Fibroblast of skin of right biceps (primary cell): ENCODE data around the gene GNA15.

Experiments
- DNase-seq: peaks from one replicate; pipeline ENCODE4 v3.0.0-alpha.2; 2013

Gene GNA15

DNA sequence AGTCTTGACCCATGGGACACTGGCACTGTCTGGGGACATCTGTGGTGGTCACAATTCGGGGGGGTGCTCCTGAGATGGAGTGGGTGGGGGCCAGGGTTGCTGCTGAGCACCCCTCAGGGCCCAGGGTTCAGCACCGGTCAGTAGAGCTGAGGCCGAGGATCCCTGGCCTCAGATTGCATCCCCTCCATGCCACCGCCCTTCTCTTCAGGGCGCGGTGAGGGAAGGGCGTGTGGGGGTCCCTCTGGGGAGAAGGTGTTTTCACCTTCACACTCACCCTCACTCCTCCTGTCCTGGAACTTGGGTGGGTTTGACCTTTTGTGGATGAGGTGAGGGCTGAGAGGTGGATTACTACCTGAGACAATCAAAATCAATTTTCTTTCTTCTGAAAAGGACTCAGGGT lies 28.2 kb upstream of the GNA15 start:
- DNase-seq = no peak

DNA sequence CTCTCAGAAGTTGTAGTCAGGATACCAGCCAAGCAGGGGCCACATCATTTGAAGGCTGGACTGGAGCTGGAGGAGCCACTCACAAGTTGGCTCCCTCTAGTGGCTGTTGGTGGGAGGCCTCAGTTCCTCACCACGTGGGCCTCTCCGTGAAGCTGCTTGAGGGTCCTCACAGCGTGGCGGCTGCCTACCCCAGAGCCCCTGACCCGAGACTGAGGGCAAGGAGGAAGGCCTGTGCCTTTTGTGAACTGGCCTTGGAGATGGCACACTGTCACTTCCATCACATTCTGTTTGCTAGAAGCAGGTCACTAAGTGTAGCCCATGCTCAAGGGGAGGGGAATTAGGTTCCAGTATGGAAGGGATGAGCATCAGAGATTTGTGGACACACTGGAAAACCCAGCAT lies 27.1 kb upstream of the GNA15 start:
- DNase-seq = peak; percentile 50

DNA sequence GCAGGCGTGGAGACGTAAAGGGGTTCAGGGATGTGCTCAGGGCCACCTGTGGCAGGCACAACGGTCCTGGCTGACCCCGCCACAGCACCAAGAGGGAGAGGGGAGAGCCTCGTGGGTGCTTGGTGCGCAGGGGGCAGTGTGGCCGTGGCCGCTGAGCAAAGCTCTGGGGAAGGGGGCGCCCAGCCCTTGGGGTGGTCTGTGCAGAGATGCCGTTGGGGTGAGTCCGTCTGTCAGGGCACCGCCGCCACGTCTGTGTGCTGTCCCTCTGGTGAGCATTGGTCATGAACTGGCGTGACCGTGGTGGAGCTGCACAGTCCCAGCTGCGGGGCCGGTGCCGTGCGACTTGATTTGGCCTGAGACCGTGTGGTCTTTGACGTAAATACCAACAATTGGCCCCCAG lies 26.3 kb upstream of the GNA15 start:
- DNase-seq = no peak

DNA sequence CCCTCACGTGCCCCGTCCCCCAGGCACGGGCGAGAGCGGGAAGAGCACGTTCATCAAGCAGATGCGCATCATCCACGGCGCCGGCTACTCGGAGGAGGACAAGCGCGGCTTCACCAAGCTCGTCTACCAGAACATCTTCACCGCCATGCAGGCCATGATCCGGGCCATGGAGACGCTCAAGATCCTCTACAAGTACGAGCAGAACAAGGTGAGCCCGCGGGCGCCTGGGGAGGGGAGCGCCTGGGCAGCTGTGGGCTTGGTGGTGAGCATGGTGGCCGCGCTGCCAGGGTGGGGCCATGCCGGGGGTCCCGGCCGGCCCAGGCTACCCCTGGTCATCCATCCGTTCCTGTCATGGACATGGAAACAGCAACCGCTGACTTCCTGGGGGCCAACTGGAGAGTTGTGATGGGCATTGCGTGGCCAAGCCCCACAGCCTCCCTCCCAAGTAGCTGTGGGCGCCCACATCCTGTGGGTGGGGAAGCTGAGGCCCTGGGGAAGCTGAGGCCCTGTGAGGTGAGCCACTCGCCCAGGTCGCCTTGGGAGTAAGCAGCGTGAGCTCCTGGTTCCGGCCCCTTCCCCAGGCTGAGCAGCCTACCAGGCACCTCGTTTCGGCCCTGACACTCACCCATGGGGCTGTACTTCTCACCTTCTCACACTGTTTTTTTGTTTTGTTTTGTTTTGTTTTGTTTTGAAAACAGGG lies 25.6 kb upstream of the GNA15 start:
- DNase-seq = no peak

DNA sequence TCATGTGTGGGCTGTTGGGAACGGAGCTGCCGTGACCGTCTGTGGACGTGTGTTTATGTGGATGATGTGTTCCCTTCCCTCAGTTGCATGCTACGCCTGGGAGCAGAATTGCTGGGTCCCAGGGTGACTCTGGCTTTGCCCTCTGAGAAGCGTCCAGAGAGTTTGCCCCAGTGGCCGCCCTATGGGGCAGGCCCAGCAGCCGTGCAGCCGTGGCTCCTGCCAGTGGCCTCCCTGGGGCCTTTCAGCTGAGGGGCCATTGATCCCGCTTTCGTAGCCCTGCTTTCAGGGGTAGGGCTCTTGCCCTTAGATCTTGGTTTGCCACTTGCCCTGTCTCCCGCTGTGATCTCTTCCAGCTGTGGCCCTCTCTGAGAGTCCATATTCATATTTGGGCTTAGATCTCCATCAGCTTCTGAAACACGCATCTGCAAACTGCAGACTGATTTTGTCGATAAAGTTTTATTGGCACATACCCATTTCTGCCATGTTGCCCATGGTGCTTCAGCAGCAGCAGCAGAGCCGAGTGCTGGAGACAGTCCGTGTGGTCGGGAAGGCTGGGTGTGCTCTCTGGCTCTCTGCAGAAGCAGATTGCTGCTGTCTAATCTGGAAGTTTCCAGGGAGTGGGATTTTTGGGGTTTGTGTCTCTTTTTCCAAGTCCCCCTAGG lies 24.1 kb upstream of the GNA15 start:
- no peak for DNase-seq

DNA sequence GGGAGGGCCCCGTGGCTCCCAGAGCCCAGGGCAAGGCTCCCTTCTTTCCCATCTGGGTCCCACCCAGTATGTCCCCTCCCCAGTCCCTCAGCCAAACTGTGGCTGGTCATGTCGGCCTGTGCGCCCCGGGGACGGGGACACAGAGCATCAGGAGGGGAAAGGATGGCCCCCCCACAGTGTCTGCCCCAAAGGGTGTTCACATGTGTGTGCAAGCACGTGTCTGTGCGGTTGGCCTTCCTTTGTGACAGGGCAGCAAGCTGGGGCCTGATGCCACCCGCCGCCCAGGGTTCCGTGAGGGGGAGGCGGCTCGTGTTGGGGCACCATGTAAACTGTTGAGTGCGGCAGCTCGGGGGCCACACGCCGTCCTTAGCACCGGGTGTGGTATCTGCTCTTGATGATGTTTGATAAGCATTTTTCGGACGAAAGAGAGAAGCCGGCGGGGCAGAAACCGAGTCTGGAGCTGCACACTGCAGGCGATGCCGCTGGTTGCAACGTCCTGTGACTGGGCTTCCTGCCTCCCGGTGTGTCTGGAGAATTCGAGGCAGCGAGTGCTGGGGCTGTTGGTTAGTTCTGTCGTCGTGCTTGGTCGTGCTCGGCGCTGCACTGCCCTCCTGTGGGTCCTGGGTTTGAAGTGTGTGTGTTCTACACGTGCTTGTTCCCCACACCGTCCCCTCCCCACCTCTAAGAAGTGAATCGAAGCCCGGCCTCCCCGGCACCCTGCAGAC lies 23.3 kb upstream of the GNA15 start:
- no peak for DNase-seq

DNA sequence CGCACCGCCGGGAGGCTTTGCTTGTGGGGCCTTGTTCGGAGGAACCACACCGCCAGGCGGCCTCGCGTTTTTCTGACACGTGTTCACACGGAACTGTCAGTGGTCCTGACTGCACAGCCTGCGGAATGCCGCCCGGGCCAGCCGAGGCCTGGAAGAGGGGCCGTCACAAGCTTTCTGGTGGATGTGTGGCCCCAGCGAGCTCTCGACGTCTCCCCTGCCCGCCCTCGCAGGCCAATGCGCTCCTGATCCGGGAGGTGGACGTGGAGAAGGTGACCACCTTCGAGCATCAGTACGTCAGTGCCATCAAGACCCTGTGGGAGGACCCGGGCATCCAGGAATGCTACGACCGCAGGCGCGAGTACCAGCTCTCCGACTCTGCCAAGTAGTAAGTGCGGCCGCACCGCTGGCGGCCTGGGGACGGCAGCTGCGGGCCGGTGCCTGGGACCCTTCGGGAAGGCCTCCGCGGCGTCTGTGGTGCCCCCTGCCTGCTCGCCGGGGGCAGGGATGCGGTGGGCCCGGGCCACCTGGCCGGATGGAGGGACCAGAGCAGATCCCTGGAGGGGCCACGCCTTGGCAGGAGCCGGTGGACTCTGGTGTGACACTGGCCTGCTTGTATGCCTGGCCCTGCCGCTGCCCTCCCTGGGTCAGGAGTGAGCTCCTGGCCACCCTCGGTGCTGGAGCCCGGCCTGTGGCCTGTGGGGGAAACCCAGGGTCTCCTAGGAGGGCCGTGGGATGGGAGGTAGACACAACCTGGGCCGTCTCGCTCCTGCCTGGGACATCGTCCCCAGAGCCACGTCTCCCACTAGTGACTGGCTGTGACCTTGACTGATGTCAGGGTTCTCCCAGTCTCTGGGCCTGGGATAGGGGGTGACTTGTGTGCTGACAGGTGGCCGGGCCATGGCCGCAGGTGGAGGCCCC lies 22.5 kb upstream of the GNA15 start:
- DNase-seq = no peak

DNA sequence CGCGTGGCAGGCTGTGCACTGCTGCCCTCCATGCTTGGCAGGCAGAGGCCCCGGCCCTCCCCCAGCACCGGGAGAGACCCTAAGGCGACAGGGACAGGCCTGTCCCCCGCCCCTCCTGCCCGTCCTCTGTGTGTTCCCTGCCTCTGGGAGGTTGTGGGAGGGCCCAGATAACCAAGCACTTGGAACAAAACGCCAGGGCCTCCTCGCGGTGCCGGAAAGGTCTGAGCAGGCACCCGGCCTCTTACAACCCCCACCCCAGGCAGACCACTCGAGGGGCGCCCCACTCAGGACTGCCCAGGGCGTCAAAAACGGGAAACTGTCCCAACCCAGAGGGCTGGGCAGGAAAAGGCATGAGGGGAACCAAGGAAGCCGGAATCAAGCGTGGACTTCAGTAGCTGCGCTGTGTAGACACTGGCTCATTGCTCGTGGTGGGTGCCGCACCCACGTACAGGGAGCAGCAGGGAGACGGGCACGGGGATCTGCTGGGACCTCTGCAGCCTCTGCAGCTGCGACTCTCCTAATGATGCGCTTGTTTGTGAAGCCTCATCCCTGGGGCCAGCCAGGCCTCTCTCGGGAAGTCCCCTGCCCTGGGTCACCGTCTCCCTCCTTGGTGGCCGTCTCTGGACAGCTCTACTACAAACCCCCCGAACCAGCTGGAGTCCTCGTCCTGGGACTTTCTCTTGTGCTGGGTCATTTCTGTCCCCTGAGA lies 21.7 kb upstream of the GNA15 start:
- DNase-seq = no peak

DNA sequence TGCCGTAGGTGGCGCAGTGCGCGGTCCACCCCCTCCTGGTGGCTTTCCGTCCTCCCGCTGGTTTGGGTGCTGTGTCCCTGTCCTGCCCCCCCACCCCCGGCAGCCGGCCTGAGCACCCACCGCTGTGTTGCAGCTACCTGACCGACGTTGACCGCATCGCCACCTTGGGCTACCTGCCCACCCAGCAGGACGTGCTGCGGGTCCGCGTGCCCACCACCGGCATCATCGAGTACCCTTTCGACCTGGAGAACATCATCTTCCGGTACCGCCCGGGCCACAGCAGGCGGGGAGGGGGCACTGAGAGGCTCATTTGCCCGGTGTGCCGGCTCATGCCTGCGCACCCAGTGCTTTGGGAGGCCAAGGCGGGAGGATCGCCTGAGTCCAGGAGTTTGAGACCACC lies 21.0 kb upstream of the GNA15 start:
- DNase-seq = no peak

DNA sequence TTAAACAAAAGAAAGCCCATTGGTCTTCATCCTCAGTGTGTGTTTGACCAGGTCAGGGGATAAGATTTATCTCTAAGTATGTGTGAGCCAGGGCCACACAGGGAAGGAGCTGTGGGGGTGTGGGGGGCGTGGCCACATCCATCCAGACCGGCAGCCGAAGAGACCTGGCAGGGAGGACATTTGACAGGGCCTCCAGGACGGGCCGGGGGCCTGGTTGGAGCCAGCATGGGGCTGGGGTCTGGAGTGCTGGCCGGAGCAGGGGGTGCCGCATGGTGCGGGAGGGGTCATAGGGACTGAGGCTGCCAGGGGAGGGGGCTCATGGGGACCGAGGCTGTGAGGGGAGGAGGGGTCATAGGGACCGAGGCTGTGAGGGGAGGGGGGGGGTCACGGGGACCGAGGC lies 20.4 kb upstream of the GNA15 start:
- no peak for DNase-seq

DNA sequence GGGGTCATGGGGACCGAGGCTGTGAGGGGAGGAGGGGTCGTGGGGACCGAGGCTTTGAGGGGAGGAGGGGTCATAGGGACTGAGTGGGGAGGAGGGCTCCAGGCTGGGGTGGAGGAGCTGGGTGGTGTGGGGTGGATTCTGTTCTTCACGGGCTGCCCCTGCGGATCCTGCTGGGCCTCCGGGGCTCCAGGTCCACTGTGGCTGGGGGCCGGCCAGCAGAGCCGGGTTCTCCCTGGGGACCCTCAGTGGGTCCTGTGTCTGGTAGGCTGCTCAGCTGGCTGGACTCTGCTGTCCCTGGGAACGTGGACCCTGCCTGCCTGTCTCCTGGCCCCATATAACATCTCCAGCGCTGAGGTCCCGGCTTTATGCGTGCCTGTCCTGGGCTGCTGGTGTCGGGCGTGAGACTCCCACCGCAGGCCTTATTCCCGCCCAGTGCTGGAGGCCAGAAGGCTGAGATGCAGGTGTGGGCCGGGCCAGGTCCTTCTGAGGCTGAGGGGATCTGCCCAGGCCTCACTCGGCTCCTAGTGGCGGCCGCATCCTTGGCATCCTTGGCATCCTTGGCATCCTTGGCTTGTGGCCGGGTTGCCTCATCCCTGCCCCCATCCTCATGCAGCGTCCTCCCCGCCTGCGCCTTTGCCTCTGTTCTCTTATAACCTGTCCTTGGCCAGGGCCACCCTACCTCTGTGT lies 19.8 kb upstream of the GNA15 start:
- DNase-seq = no peak

DNA sequence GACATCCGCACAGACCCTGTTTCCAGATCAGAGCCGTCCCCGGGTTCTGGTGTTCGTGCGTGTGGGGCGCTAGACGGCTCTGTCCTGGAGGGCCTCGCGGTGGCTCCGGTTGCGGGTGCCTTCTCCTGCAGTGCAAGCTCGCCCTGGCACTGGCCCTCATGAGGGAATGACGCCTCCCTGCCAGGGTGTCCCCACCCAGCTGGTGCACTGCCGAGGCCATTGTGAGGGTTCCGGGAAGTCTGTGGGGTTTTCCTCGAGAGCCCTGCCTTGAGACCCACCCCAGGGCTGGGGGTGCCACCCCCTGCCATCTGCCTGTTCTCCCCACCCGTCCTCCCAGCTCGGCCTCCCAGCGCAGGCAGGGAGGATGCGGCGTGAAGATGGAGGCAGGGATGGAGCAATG lies 19.2 kb upstream of the GNA15 start:
- no peak for DNase-seq

DNA sequence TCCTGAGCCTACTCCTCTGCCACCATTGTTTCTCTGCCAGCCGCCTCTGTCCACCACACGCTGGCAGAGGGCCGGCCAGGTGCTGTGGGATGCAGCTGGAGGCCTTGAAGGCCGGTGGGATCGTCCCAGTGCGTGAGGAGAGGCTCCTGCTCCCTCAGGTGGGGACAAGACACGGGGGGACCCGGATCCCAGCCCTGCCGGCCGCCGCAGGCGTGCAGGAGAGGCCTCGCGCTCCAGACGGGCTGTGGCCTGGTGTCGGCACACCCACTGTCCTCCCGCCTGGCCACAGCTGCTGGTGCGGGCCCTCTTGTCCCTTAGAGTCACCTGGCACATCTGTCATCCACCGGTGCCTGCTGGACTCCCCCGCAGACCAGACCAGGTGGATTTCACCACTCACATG lies 18.1 kb upstream of the GNA15 start:
- DNase-seq = no peak

DNA sequence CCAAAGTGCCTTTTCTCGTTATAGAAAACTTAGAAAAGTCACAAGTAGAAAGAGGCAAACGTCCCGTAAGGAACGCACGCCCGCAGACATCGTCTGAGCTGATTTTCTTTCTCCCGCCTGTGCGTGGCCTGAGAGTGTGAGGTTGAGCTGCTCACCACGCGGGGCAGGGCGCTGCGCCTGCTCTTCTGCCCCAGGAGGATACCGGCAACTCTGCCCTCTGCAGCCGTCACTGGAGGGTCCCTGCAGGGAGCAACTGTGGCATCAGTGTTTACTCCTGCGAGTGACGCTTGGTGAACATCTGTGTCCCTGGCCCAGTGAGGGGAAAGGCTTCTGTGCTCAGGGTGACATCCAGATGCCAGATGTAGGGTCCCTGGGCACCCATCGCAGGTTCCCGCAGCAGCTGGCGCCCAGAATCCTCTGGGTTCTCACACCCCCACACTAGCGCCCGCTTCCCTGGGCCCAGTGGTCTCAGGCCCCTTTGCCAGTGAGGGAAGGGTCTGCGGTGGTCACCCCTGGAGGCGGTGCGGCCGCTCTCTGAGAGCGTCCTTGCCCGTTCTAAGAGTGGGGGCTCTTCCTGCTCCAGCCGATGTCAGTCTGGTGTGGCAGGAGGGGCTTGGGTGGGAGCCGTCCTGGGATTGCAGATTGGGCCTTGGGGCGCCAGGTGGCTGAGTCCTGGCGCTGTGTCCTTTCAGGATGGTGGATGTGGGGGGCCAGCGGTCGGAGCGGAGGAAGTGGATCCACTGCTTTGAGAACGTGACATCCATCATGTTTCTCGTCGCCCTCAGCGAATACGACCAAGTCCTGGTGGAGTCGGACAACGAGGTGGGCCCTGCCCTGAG lies 17.4 kb upstream of the GNA15 start:
- DNase-seq = no peak

DNA sequence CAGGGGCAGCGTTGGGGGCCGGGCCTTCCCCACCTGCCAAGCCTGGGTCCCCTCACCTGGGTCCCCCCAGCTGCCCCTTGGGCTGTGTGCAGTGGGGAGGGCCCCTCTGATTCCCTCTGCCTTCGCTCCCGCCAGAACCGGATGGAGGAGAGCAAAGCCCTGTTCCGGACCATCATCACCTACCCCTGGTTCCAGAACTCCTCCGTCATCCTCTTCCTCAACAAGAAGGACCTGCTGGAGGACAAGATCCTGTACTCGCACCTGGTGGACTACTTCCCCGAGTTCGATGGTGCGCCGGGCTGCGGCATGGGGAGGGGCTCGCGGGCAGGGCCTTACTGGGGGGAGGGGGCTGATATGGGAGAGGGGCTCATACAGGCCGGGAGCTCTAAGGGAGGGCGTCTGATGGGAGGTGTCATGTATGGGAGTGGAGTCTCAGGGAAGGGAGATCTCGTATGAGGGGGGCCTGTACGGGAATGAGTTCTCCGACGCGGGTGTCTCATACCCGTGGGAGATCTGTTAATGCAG lies 16.7 kb upstream of the GNA15 start:
- no peak for DNase-seq

DNA sequence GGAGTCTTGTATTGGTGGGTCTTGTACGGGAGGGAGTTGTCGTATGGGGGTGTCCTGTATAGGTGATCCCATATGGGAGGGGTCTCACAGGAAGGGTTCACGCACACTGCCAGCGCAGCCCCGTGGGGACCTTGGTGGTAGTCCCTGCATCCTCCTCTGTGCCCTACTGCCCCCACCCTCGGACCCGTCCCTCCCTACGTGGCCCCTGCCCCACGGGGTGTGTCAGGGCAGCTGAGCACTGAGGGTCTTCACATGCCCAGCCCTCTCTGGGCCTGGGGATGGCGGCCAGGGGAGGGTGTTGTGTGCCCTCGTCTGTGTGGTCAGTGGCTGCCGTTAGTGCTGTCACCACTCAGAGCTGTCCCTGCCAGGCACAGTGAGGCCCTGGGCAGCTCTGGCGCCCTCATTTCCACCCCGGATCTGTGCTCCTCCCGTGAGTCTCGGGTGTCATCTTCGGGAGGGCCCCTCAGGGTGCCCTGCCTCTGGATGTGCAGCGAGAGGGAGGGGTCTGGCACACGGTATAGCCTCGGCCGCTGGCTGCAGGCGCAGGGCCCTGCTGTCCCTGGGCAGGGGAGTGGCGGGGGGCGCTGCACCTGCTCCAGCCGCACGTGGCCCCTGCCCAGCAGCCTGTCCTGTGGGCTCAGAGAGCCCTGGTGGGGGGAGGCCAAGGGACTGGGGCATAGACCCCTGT lies 16.0 kb upstream of the GNA15 start:
- no peak for DNase-seq

DNA sequence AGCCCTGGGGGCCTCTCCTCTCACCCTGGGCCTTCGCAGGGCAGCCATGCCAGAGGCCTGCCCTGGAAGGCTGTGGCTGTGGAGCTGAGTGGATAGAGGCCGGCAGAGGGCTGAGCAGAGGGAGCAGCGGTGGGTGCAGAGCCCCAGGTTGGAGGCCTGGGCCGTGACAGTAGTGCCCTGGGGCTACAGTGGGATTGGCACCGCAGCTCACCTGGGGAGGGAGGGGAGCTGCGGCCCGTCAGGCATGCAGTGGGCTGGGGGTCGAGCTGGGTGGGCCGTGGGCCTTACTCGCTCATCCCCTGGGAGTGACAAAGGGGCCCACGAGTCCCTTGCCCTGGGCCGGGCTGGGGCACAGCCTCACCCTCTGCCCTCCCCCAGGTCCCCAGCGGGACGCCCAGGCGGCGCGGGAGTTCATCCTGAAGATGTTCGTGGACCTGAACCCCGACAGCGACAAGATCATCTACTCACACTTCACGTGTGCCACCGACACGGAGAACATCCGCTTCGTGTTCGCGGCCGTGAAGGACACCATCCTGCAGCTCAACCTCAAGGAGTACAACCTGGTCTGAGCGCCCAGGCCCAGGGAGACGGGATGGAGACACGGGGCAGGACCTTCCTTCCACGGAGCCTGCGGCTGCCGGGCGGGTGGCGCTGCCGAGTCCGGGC lies 15.1 kb upstream of the GNA15 start:
- DNase-seq = no peak

DNA sequence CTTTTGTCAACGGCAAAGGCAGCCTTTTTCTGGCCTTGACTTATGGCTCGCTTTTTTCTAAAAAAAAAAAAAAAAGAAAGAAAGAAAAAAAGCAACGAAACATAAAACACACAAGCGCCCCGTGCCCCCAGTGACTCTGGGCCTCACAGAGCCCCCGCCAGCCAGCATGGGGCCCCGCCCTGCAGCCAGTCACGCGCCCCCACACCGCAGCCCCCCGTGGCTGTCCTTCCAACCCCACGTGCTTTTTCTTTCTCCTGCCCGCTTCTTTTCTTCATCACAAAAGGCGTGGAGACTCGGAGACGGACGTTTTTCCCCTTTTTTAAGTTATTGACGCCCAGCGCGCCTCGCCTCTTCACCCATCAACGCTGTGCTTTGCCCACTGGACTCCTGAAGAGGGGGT lies 14.4 kb upstream of the GNA15 start:
- no peak for DNase-seq

DNA sequence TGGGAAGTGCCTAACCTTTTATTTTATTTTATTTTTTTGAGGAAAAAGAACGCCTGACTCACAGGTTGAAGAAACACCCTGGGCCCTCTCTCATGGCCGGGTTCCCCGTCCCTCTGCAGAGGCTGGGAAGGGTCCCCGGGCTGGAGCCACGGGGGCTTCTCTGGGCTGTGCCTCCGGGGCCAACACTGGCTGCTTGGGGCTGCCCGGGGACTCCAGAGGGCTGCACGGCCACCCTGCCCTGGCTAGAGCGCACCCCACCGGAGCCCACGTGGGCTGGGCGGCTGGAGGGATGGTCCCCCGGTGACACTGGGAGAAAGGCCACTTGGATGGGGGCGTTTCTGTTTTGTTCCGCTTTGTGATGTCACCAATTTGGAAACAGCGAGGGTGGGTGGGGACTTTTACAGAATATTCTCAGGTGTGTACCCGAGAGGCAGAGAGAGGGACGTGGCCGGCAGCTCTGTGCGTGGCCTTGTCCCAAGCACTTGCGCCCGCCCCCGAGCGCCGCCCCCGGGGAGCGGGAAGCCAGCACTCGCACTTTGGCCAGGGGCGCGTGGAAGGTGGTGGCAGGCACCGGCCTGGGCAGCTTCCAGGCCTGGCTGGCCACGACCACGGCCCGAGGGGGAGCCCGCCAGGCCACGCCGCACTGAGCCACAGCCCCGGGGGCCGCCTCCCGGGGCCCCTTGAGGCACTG lies 13.9 kb upstream of the GNA15 start:
- no peak for DNase-seq
